Smooth muscle cell (in vitro differentiated cells): ENCODE results near the gene CBL. TPM values are rescaled to one million over a fixed set of nuclear protein-coding genes. Genes with fewer than 3 reads are reported as not detected.

Source experiments
- DNase-seq: peaks from one replicate; lab custom pipeline; 2025; ENCODE audit not compliant: unreplicated experiment; lab: John Stamatoyannopoulos, UW
- H2AFZ ChIP-seq: fragments of 200-600 bp; sonication (generic); 2 replicates; pipeline ENCODE4 v1.6.0; 2016; ENCODE audit warnings: antibody characterized with exemption, low read depth, mild to moderate bottlenecking
- H3F3A ChIP-seq: fragments of 200-600 bp; sonication (generic); 2 replicates; pipeline ENCODE4 v1.6.0; 2017; ENCODE audit warnings: antibody characterized with exemption, low read depth
- H3K27ac ChIP-seq: fragments of 200-600 bp; sonication (generic); 2 replicates; pipeline ENCODE4 v1.5.1; 2016; ENCODE audit warnings: low read depth, mild to moderate bottlenecking
- H3K27me3 ChIP-seq: fragments of 200-600 bp; sonication (generic); 2 replicates; pipeline ENCODE4 v1.6.1; 2016; ENCODE audit warnings: low read depth, mild to moderate bottlenecking
- H3K36me3 ChIP-seq: fragments of 200-600 bp; sonication (generic); 2 replicates; pipeline ENCODE4 v1.5.1; 2016; ENCODE audit warnings: low read depth
- H3K4me1 ChIP-seq: fragments of 200-600 bp; sonication (generic); 2 replicates; pipeline ENCODE4 v1.5.1; 2016; ENCODE audit warnings: low read depth
- H3K4me2 ChIP-seq: fragments of 200-600 bp; sonication (generic); 2 replicates; pipeline ENCODE4 v1.6.0; 2016; ENCODE audit warnings: mild to moderate bottlenecking
- H3K4me3 ChIP-seq: fragments of 200-600 bp; sonication (generic); 2 replicates; pipeline ENCODE4 v1.5.1; 2016; ENCODE audit warnings: mild to moderate bottlenecking
- H3K79me2 ChIP-seq: fragments of 200-600 bp; sonication (generic); 2 replicates; pipeline ENCODE4 v1.6.0; 2016; ENCODE audit warnings: low read depth, mild to moderate bottlenecking
- H3K9ac ChIP-seq: fragments of 200-600 bp; sonication (generic); 2 replicates; pipeline ENCODE4 v1.6.0; 2016; ENCODE audit warnings: low read depth
- H3K9me3 ChIP-seq: fragments of 200-600 bp; sonication (generic); replicated peaks from 2 replicates; pipeline ENCODE4 v1.5.1; 2016; ENCODE audit warnings: low read depth
- H4K20me1 ChIP-seq: fragments of 200-600 bp; sonication (generic); 2 replicates; pipeline ENCODE4 v1.6.0; 2016; ENCODE audit warnings: low read depth
- WGBS: methylation state at CpG from one replicate; pipeline ENCODE4 v1.1.7; 2016; ENCODE audit warnings: low lambda C conversion rate; 5-methylcytosine and 5-hydroxymethylcytosine counted together
- polyA plus RNA-seq: library from polyadenylated mRNA; unstranded; fragments of >200 nt; fragmentation: Nextera tagmentation; extraction: Ambion mirVana; gene quantifications from 2 replicates; pipeline ENCODE4 v1.2.1, GENCODE V29; 2016
- total RNA-seq: library from RNA; depleted of rRNA; stranded (reverse); fragments of >200 nt; gene quantifications from 2 replicates; pipeline ENCODE4 v1.2.3, GENCODE V29; 2014
- TF ChIP-seq, protein P1 (sequence below): fragments of 200-600 bp; sonication (generic); IDR thresholded peaks from 2 replicates; pipeline ENCODE4 v1.5.1; 2017; ENCODE audit warnings: borderline replicate concordance, mild to moderate bottlenecking, antibody characterized with exemption; ENCODE audit not compliant: insufficient read depth, poor library complexity, severe bottlenecking

Gene CBL
- total and polyA plus RNA-seq, 2 experiments from 2014 or later, result 5.0 to 18.9 TPM

DNA sequence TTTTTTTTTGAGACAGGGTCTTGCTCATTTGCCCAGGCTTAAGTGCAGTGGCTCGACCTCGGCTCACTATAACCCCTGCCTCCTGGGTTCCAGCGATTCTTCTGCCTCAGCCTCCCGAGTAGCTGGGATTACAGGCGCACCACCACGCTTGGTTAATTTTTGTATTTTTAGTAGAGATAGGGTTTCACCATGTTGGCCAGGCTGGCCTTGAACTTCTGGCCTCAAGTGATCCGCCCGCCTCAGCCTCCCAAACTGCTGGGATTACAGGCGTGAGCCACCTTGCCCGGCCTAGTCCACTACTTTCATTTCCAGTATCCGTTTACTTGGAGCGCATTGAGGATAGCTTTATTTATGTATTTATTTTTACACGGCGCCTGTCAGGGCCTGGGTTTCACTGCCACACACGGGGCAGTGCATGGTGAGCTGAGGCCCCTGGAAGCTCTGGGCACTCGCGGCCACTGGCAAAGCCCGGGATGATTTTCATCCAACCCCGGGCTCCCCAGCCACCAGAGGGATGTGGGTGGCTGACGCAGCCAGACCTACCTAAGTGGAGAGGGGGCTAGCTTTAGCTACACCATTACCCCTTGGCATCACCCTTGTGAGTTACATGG lies 116.9 kb downstream of the CBL start:
- Histone ChIP-seq H3K4me3 (no peak overlapping the region), H3K79me2 (no peaks in the 10 kb centered on the region), H3K4me2 (no peak overlapping the region), H3K4me1 (peaks cover 35% of the 10 kb centered on the region), H2AFZ (no peak overlapping the region), H3K36me3 (no peaks in the 10 kb centered on the region), H3K9me3 (no peaks in the 10 kb centered on the region), H3K27me3 (no peaks in the 10 kb centered on the region), H3K9ac (no peak overlapping the region), H3K27ac (no peak overlapping the region), H3F3A (peaks cover 34% of the 10 kb centered on the region), H4K20me1 (no peaks in the 10 kb centered on the region)
- 95% methylated on average over 20 of the region's 20 CpGs for WGBS
- TF ChIP-seq, protein P1, sequence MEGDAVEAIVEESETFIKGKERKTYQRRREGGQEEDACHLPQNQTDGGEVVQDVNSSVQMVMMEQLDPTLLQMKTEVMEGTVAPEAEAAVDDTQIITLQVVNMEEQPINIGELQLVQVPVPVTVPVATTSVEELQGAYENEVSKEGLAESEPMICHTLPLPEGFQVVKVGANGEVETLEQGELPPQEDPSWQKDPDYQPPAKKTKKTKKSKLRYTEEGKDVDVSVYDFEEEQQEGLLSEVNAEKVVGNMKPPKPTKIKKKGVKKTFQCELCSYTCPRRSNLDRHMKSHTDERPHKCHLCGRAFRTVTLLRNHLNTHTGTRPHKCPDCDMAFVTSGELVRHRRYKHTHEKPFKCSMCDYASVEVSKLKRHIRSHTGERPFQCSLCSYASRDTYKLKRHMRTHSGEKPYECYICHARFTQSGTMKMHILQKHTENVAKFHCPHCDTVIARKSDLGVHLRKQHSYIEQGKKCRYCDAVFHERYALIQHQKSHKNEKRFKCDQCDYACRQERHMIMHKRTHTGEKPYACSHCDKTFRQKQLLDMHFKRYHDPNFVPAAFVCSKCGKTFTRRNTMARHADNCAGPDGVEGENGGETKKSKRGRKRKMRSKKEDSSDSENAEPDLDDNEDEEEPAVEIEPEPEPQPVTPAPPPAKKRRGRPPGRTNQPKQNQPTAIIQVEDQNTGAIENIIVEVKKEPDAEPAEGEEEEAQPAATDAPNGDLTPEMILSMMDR, result no peak
- no peak for DNase-seq

DNA sequence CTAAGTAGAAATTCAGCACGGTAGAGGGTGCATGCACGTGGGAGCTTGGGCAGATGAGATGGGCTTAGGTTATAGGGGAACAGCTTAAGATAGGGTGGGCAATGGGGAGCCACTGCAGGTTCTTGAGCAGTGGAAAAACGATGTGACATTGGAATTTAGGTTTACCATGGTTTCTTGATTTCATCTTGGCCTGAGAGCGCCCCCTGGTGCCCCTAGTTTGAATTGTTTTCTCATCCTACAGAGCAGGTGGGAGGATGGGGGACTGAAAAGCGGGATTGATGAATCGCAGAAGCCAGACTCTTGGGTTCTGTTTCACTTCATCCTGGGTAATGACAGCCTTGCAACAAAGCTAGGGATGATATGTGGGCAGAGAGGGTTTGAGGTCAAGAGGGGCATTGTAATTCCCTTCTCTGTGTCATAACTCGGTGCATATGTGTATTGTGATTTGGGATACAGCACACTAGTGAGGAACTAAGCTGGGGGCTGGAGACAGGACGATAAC lies 117.4 kb downstream of the CBL start:
- WGBS, result 27% methylated on average over 8 of the region's 8 CpGs
- Histone ChIP-seq H3K27me3 (no peaks in the 10 kb centered on the region), H3K9me3 (no peaks in the 10 kb centered on the region), H3K4me2 (no peak overlapping the region), H3K4me1 (peaks cover 29% of the 10 kb centered on the region), H3K36me3 (no peaks in the 10 kb centered on the region), H3F3A (peaks cover 30% of the 10 kb centered on the region), H3K27ac (no peak overlapping the region), H4K20me1 (no peaks in the 10 kb centered on the region), H3K9ac (no peak overlapping the region), H3K79me2 (no peaks in the 10 kb centered on the region), H2AFZ (no peak overlapping the region), H3K4me3 (no peak overlapping the region)
- TF ChIP-seq, protein P1, result peak; percentile 73
- DNase-seq, result peak; percentile 42

DNA sequence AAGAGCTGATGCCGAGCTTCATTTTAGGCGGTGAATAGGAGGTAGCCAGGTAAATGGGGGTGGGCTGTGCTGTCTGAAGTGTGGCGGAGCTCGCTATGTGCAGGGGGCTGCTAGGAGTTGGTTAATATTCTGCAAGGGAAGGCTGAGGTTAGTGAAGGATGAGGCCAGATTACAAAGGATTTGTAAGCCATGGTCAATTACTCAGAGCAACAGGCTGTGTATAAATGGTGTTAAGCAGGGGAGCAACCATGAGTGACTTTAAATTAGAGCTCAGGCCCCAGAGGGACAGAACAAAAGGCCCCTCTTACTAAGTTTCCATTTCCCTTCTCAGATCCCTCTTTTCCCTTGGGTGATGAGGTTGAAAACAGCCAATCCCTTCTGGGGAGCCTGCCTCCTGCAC lies 118.0 kb downstream of the CBL start:
- Histone ChIP-seq H3K36me3 (no peaks in the 10 kb centered on the region), H3K4me1 (peaks cover 23% of the 10 kb centered on the region), H3F3A (peaks cover 28% of the 10 kb centered on the region), H3K9ac (no peak overlapping the region), H3K27me3 (no peaks in the 10 kb centered on the region), H3K9me3 (no peaks in the 10 kb centered on the region), H4K20me1 (no peaks in the 10 kb centered on the region), H3K79me2 (no peaks in the 10 kb centered on the region), H3K4me3 (no peak overlapping the region), H2AFZ (no peak overlapping the region), H3K27ac (no peak overlapping the region), H3K4me2 (no peak overlapping the region)
- DNase-seq, result no peak
- TF ChIP-seq, protein P1, result no peak
- WGBS, result 78% methylated on average over 4 of the region's 4 CpGs

DNA sequence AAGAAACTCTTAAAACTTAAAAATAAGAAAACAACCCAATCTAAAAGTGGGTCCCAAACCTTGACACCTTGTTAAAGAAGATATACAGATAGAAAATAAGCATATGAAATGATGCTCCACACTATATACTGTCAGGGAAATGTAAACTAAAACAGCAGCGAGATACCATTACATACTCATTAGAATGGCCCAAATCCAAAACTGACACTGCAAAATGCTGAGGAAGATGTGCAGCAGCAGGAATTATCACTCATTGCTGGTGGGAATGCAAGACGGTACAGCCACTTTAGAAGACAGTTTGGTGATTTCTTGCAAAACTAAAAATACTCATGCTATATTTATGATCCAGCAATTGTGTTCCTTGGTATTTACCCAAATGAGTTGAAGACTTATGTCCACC lies 123.2 kb downstream of the CBL start:
- H3F3A ChIP-seq, result no peaks in the 10 kb centered on the region
- H2AFZ ChIP-seq, result no peak overlapping the region
- no peaks in the 10 kb centered on the region for H4K20me1 ChIP-seq
- TF ChIP-seq, protein P1, result no peak
- H3K27me3 ChIP-seq, result no peaks in the 10 kb centered on the region
- H3K27ac ChIP-seq, result no peak overlapping the region
- 90% methylated on average over 2 of the region's 2 CpGs for WGBS
- peaks cover 13% of the 10 kb centered on the region for H3K4me1 ChIP-seq
- no peaks in the 10 kb centered on the region for H3K36me3 ChIP-seq
- DNase-seq, result no peak
- no peak overlapping the region for H3K4me3 ChIP-seq
- H3K9ac ChIP-seq, result no peak overlapping the region
- H3K4me2 ChIP-seq, result no peak overlapping the region
- H3K9me3 ChIP-seq, result no peaks in the 10 kb centered on the region
- no peaks in the 10 kb centered on the region for H3K79me2 ChIP-seq
